Measurements from ENCODE around the gene SMS.

DNA sequence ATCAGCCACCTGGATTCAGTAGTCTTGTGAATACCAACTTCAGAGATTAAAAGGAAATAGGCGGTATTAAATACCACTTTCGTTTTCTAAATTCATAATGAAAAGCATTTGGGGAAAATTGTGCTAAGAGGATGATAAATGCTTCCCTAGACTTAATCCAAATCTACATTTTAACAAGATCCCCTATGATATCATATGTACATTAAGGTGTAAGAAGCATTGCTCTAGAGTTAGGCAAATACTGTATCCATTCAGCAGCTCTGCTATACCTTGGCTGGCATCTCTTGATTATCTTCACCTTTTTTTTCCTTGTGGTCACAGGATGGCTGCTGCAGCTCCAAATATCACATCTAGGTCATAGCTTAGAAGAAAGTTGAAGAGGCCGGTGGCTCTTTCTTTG is 51.0 kb downstream of the SMS start:
- TF ChIP-seq POLR2AphosphoS5 (IDR thresholded peaks at IDR 0.05; ENCODE audit: borderline replicate concordance, low read depth, low read length) (no peak), EZH2 (IDR thresholded peaks at IDR 0.05) (no peak), FOXP2 (optimal IDR thresholded peaks at IDR 0.05; ENCODE audit: control extremely low read depth, extremely low read length, insufficient read depth) (no peak)

Measured in SK-N-MC (cell line).